22Rv1 (cell line): Measurements from ENCODE around the gene RAB1B.

Source experiments
- H3K27ac ChIP-seq: fragments of 450-650 bp; 2 replicates; pipeline ENCODE4 v1.5.1; 2017
- ZFX ChIP-seq: fragments of 450-650 bp; IDR thresholded peaks from 2 replicates; pipeline ENCODE4 v1.6.1; 2017; ENCODE audit warnings: antibody characterized with exemption, borderline replicate concordance
- TF ChIP-seq, protein P1 (sequence below): fragments of 450-650 bp; IDR thresholded peaks from 2 replicates; pipeline ENCODE4 v1.5.1; 2017; ENCODE audit warnings: mild to moderate bottlenecking

RAB1B gene

DNA sequence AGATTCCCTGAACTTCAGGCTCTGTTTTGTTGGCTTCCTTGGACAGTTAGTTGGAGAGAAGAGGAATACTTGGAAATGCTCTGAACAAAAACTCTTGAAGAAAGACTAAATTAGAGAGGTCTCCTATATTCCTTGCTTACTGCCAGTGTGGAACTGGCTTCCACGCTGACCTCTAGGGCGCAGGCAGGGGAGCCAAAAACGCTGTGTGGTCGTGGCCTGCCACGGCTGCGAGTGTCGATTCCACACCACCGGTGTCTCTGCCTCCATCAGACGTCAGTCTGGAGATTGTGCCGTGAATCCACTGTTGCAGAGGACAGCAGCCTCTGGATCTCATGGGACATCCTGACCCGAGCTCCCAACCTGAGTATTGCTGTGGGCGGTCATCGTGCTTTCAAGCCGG lies 37.5 kb upstream of the RAB1B start:
- no peak overlapping the region for H3K27ac ChIP-seq
- no peak for TF ChIP-seq ZFX
- TF ChIP-seq, protein P1, sequence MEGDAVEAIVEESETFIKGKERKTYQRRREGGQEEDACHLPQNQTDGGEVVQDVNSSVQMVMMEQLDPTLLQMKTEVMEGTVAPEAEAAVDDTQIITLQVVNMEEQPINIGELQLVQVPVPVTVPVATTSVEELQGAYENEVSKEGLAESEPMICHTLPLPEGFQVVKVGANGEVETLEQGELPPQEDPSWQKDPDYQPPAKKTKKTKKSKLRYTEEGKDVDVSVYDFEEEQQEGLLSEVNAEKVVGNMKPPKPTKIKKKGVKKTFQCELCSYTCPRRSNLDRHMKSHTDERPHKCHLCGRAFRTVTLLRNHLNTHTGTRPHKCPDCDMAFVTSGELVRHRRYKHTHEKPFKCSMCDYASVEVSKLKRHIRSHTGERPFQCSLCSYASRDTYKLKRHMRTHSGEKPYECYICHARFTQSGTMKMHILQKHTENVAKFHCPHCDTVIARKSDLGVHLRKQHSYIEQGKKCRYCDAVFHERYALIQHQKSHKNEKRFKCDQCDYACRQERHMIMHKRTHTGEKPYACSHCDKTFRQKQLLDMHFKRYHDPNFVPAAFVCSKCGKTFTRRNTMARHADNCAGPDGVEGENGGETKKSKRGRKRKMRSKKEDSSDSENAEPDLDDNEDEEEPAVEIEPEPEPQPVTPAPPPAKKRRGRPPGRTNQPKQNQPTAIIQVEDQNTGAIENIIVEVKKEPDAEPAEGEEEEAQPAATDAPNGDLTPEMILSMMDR: no peak

DNA sequence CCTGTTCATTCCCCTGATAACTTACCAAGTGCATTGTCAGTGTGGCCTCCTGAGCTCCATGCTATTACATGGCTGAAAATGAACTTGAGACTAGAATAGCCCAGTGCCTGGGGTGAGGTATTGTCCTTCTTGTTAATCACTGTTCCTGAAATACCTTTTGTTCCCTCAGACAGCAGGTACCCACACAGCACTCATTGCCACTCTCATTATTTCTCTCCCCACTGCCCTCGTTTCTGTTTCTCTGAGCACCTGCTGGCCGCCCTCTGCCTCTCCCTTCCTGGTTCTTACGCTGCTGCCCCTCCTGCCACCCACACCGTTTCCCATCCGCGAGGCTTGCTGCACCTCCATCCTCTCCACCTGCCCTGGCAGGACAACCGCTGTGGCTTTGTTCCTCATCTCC lies 36.9 kb upstream of the RAB1B start:
- no peak overlapping the region for H3K27ac ChIP-seq
- TF ChIP-seq, protein P1: no peak
- TF ChIP-seq ZFX: no peak

DNA sequence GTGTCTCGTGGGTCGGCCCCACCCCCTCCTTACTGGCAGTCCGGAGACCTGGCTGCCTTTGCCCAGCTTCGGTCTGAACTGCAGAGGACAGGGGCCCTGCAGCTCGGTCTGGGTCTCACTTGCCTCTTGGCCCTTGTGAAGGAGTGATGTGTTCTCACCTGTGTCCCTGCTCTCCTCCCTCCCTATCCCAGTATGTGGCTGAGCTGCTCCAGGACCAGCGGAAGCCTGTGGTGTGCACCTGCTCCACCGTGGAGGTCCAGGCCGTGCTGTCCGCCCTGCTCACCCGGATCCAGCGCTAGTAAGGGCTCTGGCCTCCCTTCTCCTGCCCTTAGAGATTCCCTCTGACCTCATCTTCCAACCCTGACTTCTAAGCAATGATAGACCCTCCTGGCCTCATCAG lies 35.7 kb upstream of the RAB1B start:
- no peak for TF ChIP-seq ZFX
- TF ChIP-seq, protein P1: no peak
- no peak overlapping the region for H3K27ac ChIP-seq

DNA sequence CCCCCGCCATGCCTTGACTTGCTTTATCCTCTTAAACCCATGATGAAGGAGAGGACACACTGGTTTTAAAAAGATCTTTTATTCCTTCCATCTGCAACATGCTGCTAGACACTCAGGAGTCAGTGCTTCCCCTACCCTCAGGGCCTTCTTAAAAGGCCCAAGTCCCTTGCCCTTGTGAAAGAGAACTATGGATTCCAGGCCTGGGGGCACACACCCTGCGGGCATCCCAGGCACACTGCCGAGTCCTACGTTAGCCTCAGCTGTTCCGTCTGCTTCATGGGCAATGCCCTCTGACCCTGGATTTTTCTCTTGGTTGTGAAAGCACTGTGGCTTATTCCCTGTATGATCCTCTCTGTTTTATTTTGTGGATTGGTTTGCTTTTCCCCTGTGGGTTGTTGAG lies 35.1 kb upstream of the RAB1B start:
- TF ChIP-seq ZFX: no peak
- TF ChIP-seq, protein P1: no peak
- no peak overlapping the region for H3K27ac ChIP-seq

DNA sequence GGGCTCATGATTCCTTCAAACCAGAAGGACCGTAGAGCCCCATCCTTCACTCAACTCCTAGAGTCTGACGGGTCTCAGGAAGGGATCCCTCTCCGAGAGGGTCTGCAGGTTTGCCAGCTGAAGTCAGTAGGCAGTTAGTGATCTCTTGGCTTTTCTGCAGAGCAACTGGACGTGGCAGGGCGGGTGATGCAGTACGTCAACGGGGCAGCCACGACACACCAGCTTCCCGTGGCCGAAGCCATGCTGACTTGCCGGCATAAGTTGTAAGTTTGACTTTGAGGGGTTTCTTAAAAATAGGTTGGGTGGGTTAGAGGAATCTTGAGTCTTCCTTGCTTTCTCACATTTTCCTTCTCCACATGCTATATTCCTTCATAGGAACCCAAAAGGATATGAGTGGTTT lies 33.3 kb upstream of the RAB1B start:
- no peak overlapping the region for H3K27ac ChIP-seq
- TF ChIP-seq ZFX: no peak
- TF ChIP-seq, protein P1: no peak

DNA sequence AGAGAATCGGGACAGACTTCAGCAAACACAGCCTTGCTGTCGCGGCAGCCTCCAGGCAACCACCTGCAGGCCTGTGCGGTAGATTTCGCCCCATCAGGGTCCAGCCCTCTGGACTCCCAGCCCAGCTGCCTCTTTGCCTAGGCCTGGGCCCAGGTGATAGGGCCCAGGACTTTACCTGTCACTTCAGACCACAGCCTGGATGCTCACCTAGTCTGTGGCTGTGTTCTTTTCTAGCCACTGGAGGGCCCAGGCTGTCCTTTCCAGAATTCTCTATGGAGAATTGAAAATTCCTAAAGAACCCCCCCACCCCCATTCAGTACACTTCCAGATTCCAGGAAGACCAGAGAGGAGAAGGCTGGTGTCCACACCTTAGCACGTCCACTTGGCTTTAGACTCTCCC lies 30.6 kb upstream of the RAB1B start:
- no peak for TF ChIP-seq ZFX
- TF ChIP-seq, protein P1: no peak
- no peak overlapping the region for H3K27ac ChIP-seq

DNA sequence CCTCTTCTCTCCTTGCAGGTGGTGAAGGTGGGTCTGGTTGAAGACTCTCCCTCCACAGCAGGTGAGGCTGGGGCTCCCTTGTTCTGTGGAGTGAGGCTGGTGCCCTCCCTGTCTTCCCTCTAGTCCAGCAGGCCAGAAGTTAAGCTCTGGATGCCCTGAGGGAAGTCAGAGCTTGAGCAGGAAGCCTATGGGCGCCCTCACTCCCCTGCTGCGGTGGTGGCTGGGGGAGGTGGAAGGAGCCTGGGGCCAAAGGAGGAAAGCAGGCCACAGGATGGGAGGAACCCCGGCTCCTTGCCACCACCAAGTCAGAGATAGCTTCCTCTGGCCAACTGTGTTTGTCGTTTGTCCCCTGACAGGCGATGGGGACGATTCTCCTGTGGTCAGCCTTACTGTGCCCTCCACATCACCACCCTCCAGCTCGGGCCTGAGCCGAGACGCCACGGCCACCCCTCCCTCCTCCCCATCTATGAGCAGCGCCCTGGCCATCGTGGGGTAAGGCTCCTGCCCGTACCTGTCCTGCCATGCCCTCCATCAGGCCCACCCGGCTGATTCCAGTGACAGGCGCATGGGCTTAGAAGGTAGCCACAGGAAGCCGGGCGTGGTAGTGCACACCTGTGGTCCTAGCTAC lies 29.5 kb upstream of the RAB1B start:
- no peak overlapping the region for H3K27ac ChIP-seq

DNA sequence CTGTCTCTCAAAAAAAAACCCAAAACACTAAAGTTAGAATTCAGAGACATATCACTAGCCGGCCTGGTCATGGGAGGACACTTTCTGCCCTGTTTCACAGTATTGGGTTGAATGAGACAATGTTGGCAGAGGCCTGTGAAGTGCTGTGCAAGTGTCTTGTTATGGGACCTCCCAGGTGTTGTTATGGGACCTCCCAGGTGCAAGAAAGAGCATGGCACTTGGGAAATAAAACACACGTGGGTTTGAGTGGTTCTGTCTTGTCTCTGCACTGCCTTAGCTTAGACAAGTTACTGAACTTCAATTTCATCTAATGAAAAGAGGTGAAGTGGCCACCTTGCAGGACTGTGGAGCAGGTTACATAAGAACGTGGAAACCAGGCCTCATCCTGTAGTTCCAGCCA lies 28.9 kb upstream of the RAB1B start:
- H3K27ac ChIP-seq: no peak overlapping the region
- TF ChIP-seq, protein P1: no peak
- TF ChIP-seq ZFX: no peak

More for the DNA sequence above, 29.5 kb upstream of the RAB1B start:
- TF ChIP-seq ZFX: no peak
